K562 (cell line): ENCODE data around the gene DENND2A. TPM values are rescaled to one million over a fixed set of nuclear protein-coding genes. Genes with fewer than 3 reads are reported as not detected.

Experiments
- BHLHE40 ChIP-seq: IDR thresholded peaks from 2 replicates; pipeline ENCODE4 v1.6.1; 2011; ENCODE audit warnings: low read length, improper control_type of control experiment
- CTBP1 ChIP-seq: fragments of 450-650 bp; IDR thresholded peaks from 2 replicates; pipeline ENCODE4 v1.6.1; 2016; ENCODE audit warnings: borderline replicate concordance
- ETV1 ChIP-seq: fragments of 450-650 bp; conservative IDR thresholded peaks from 2 replicates; pipeline ENCODE4 v1.6.1; 2016; ENCODE audit warnings: missing genetic modification characterization, control low read depth, low read depth, missing compliant biosample characterization
- HDAC2 ChIP-seq: fragments of 450-650 bp; IDR thresholded peaks from 2 replicates; pipeline ENCODE4 v1.6.1; 2016; ENCODE audit warnings: mild to moderate bottlenecking
- MTF1 ChIP-seq: fragments of 250-450 bp; sonication (Bioruptor Pico); IDR thresholded peaks from 2 replicates; pipeline ENCODE4 v1.9.0; 2021; ENCODE audit warnings: moderate library complexity, mild to moderate bottlenecking, inconsistent platforms, borderline replicate concordance
- RBFOX2 ChIP-seq: fragments of 200-400 bp; formaldehyde crosslinking; IDR thresholded peaks from 2 replicates; pipeline ENCODE4 v1.6.1; 2017; ENCODE audit warnings: low read depth, mild to moderate bottlenecking, low read length, moderate library complexity
- SMAD4 ChIP-seq: fragments of 250-450 bp; sonication (Bioruptor Pico); conservative IDR thresholded peaks from 2 replicates; pipeline ENCODE4 v1.8.0; 2021; ENCODE audit warnings: inconsistent platforms, mild to moderate bottlenecking, moderate library complexity
- YY1 ChIP-seq, 3 experiments: IDR thresholded peaks; 2 replicates each; pipeline ENCODE4 v1.6.1; 2011; ENCODE audit warnings: low read length in 2 of 3, mild to moderate bottlenecking in 2 of 3, moderate library complexity in 2 of 3, borderline replicate concordance in 1 of 3, control low read depth in 1 of 3, low read depth in 1 of 3; ENCODE audit not compliant: insufficient read depth in 3 of 3, insufficient replicate concordance in 2 of 3, control insufficient read depth in 1 of 3, insufficient read length in 1 of 3; ENCODE audit errors: extremely low read depth in 1 of 3
- ZNF184 ChIP-seq: sonication (generic); formaldehyde crosslinking; IDR thresholded peaks from 2 replicates; pipeline ENCODE4 v1.5.0; 2020; ENCODE audit warnings: missing genetic modification reagents
- ZZZ3 ChIP-seq: fragments of 450-650 bp; IDR thresholded peaks from 2 replicates; pipeline ENCODE4 v1.6.1; 2016; ENCODE audit warnings: antibody characterized with exemption, mild to moderate bottlenecking, moderate library complexity
- polyA plus RNA-seq, 8 experiments: library from polyadenylated mRNA; depleted of rRNA in 4 of 8; stranded (reverse) in 5 of 8; unstranded in 3 of 8; fragments of >200 nt; fragmentation: Nextera tagmentation in 2 of 8; fragmentation: Illumina TruSeq in 1 of 8; extraction: Ambion mirVana in 2 of 8; extraction: Trizol in 1 of 8; gene quantifications; 2 replicates each; pipeline versions ENCODE4 v1.2.1 to v1.2.3, GENCODE V29; 2011 to 2014; ENCODE audit warnings: inconsistent platforms in 1 of 8, missing spikeins in 1 of 8
- total RNA-seq, 7 experiments: library from RNA; depleted of rRNA in 6 of 7; stranded (reverse); fragments of >200 nt in 6 of 7; fragmentation: Illumina TruSeq in 2 of 7; extraction: Trizol in 2 of 7; gene quantifications; 2 replicates each; pipeline versions ENCODE4 v1.2.1 to v1.2.3, GENCODE V29; 2011 to 2021; ENCODE audit warnings: low replicate concordance in 1 of 7
- TF ChIP-seq, protein P1 (sequence below): fragments of 200-800 bp; sonication (Bioruptor generic); IDR thresholded peaks from 2 replicates; pipeline ENCODE4 v1.6.1; 2017; ENCODE audit warnings: missing genetic modification characterization, missing compliant biosample characterization
- TF ChIP-seq, protein P2 (sequence below), 2 experiments: fragments of 450-650 bp in 1 of 2; sonication (generic) in 1 of 2; formaldehyde crosslinking; conservative IDR thresholded peaks; 2 replicates each; pipeline versions ENCODE4 v1.4.0 to v1.8.1; 2020 to 2022; ENCODE audit warnings: mild to moderate bottlenecking in 1 of 2, missing genetic modification reagents in 1 of 2
- TF ChIP-seq, protein P3 (sequence below), 2 experiments: fragments of 450-650 bp; IDR thresholded peaks; 2 replicates each; pipeline ENCODE4 v1.6.1; 2018; ENCODE audit warnings: mild to moderate bottlenecking in 2 of 2, low read depth in 1 of 2; ENCODE audit not compliant: partially characterized antibody in 2 of 2
- TF ChIP-seq, protein P4 (sequence below): fragments of 450-650 bp; IDR thresholded peaks from 2 replicates; pipeline ENCODE4 v1.6.1; 2014; ENCODE audit warnings: low read depth, mild to moderate bottlenecking, moderate library complexity, borderline replicate concordance

Gene DENND2A
- total and polyA plus RNA-seq, 9 of the 15 experiments (the other 6 are each of a cell fraction or from before 2014, with no cell fraction given) = not detected

DNA sequence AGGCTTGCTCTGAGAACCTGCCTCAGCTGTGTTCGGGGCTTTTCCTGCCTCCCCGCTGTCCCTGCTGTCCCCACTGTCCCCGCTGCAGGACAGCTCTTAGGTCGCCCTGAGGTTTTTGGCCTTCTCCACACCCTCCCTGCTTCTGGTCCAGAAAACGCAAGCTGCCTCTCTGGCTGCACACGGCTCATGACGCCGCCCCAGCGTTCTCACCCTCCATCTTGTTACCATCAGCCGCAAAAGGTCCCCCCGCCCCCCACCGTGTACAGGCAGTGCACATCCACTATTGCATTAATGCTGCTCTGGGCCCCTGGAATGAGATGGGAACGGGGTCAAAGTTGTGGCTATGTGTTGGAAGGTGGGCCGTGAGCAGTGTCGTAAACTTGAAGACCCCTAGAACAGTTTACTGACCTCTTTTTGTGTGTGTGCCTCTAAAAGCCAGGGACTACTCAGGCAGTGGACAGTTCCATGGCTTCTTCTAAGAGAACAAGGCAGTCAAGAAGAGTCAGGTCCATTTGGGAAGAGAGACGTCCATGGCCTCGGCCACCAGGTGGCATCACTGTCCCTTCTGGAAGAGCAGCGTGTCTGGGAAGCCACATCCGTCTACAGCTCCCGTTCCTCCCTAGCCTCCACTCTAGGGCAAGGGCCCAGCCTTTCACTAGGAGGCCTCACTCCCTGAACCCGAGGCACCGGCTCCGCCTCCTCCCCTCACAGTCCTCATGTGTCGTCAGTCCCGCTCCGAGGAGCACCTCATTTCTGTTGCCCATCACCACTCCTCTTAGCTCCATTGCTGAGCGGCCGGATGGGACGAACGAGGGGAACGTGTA is 122.9 kb downstream of the DENND2A start (continued):
- peak in 2 of 3 experiments; percentile 56 to 66 for TF ChIP-seq YY1 (IDR thresholded peaks at IDR 0.05; ENCODE audit: borderline replicate concordance in 1 of 3, control insufficient read depth in 1 of 3, extremely low read depth in 1 of 3, insufficient read depth in 3 of 3, insufficient read length in 1 of 3, insufficient replicate concordance in 2 of 3, low read depth in 1 of 3, low read length in 2 of 3)
- TF ChIP-seq, protein P1, sequence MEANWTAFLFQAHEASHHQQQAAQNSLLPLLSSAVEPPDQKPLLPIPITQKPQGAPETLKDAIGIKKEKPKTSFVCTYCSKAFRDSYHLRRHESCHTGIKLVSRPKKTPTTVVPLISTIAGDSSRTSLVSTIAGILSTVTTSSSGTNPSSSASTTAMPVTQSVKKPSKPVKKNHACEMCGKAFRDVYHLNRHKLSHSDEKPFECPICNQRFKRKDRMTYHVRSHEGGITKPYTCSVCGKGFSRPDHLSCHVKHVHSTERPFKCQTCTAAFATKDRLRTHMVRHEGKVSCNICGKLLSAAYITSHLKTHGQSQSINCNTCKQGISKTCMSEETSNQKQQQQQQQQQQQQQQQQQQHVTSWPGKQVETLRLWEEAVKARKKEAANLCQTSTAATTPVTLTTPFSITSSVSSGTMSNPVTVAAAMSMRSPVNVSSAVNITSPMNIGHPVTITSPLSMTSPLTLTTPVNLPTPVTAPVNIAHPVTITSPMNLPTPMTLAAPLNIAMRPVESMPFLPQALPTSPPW = no peak
- TF ChIP-seq ZNF184 (CRISPR knock-in tag) = no peak
- TF ChIP-seq, protein P2, sequence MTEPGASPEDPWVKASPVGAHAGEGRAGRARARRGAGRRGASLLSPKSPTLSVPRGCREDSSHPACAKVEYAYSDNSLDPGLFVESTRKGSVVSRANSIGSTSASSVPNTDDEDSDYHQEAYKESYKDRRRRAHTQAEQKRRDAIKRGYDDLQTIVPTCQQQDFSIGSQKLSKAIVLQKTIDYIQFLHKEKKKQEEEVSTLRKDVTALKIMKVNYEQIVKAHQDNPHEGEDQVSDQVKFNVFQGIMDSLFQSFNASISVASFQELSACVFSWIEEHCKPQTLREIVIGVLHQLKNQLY (CRISPR knock-in tag; conservative IDR thresholded peaks at IDR 0.05) = no peak
- peak; percentile 75 for TF ChIP-seq SMAD4 (CRISPR knock-in tag)
- TF ChIP-seq, protein P3, sequence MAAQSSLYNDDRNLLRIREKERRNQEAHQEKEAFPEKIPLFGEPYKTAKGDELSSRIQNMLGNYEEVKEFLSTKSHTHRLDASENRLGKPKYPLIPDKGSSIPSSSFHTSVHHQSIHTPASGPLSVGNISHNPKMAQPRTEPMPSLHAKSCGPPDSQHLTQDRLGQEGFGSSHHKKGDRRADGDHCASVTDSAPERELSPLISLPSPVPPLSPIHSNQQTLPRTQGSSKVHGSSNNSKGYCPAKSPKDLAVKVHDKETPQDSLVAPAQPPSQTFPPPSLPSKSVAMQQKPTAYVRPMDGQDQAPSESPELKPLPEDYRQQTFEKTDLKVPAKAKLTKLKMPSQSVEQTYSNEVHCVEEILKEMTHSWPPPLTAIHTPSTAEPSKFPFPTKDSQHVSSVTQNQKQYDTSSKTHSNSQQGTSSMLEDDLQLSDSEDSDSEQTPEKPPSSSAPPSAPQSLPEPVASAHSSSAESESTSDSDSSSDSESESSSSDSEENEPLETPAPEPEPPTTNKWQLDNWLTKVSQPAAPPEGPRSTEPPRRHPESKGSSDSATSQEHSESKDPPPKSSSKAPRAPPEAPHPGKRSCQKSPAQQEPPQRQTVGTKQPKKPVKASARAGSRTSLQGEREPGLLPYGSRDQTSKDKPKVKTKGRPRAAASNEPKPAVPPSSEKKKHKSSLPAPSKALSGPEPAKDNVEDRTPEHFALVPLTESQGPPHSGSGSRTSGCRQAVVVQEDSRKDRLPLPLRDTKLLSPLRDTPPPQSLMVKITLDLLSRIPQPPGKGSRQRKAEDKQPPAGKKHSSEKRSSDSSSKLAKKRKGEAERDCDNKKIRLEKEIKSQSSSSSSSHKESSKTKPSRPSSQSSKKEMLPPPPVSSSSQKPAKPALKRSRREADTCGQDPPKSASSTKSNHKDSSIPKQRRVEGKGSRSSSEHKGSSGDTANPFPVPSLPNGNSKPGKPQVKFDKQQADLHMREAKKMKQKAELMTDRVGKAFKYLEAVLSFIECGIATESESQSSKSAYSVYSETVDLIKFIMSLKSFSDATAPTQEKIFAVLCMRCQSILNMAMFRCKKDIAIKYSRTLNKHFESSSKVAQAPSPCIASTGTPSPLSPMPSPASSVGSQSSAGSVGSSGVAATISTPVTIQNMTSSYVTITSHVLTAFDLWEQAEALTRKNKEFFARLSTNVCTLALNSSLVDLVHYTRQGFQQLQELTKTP (IDR thresholded peaks at IDR 0.05; ENCODE audit: low read depth in 1 of 2, partially characterized antibody in 2 of 2) = peak in 1 of 2 experiments; percentile 72
- no peak for TF ChIP-seq MTF1 (CRISPR knock-in tag)
- peak; percentile 88 for TF ChIP-seq CTBP1
- peak; percentile 59; the same call in 1 of the 2 replicates for TF ChIP-seq HDAC2
- TF ChIP-seq RBFOX2 = 0 out of 2 replicates have a peak, but pooled peaks have one; percentile 21
- TF ChIP-seq ETV1 (tag) = peak; percentile 80
- TF ChIP-seq, protein P4, sequence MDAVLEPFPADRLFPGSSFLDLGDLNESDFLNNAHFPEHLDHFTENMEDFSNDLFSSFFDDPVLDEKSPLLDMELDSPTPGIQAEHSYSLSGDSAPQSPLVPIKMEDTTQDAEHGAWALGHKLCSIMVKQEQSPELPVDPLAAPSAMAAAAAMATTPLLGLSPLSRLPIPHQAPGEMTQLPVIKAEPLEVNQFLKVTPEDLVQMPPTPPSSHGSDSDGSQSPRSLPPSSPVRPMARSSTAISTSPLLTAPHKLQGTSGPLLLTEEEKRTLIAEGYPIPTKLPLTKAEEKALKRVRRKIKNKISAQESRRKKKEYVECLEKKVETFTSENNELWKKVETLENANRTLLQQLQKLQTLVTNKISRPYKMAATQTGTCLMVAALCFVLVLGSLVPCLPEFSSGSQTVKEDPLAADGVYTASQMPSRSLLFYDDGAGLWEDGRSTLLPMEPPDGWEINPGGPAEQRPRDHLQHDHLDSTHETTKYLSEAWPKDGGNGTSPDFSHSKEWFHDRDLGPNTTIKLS = peak; percentile 42; the same call in 1 of the 2 replicates
- no peak for TF ChIP-seq ZZZ3
- TF ChIP-seq BHLHE40 = peak; percentile 57
